ENCODE measurements around the gene GRHPR.
"Not testable (repeated sequence)": the region's sequence is repeated elsewhere in the genome, so short reads cannot be mapped to it uniquely, and the experiment has no call there.

The GRHPR gene

DNA sequence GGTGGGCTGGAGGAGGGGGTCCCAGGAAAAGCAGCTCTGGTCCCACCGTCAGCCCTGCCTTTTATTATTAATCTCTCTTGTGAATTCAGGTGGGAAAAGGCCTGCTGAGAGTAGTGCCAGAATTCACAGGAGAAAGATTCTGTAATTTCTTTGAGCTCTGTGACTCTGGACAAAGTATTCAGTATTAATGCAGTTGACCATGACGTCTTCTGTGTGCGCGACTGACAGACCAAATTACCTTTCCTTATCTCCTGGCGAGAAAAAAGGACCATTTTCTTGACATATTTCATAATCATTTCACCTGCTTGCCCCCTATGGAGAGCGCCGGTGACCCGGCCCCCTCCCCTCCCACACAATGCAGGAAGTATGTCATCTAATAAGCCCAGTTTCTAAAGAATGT is 26.8 kb upstream of the GRHPR start:
- H3K27ac ChIP-seq: no peak overlapping the region
- CTCF ChIA-PET: no interaction called here
- no peak for DNase-seq (ENCODE audit: low spot score)
- POLR2A ChIA-PET (ENCODE audit: low non-redundant PET): no interaction called here
- TF ChIP-seq, protein P1, sequence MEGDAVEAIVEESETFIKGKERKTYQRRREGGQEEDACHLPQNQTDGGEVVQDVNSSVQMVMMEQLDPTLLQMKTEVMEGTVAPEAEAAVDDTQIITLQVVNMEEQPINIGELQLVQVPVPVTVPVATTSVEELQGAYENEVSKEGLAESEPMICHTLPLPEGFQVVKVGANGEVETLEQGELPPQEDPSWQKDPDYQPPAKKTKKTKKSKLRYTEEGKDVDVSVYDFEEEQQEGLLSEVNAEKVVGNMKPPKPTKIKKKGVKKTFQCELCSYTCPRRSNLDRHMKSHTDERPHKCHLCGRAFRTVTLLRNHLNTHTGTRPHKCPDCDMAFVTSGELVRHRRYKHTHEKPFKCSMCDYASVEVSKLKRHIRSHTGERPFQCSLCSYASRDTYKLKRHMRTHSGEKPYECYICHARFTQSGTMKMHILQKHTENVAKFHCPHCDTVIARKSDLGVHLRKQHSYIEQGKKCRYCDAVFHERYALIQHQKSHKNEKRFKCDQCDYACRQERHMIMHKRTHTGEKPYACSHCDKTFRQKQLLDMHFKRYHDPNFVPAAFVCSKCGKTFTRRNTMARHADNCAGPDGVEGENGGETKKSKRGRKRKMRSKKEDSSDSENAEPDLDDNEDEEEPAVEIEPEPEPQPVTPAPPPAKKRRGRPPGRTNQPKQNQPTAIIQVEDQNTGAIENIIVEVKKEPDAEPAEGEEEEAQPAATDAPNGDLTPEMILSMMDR (conservative IDR thresholded peaks at IDR 0.05; ENCODE audit: low read depth): no peak

DNA sequence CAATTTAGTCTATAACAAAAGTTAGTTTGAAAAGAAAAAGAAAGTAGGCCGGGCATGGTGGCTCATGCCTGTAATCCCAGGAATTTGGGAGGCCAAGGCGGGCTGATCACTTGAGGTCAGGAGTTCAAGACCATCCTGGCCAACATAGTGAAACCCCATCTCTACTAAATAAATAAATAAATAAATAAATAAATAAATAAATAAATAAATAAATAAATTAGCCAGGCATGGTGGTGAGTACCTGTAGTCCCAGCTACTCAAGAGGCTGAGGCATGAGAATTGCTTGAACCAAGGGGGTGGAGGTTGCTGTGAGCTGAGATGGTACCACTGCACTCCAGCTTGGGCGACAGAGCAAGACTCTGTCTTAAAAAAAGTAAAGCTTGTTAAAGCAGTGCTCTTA is 24.5 kb upstream of the GRHPR start:
- DNase-seq (ENCODE audit: low spot score); CTCF ChIA-PET: not testable (repeated sequence)

DNA sequence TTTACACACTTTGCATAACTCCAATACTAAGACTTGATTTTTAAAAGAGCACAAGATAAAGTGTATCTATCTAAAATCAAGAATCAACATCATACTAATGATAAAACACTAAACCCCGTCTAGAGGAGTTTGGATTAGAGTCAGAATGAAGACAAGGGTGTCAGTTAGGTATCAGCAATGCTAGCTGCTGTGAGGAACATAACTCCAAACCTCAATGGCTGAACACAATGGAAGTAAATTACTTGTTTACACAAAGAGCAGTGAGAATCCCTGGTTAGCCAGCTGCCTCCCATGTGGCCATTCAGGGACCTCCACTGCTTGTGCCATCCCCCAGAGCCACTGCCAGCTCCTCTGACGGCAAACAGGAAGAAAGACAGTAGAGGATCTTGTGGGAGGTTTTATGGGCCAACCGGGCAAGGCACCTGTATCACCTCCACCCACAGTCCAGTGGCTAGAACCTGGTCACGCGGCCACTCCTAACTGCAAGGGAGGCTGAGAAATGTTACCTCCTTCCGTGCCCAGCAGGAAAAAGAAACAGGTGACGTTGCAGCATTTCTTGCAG is 24.0 kb upstream of the GRHPR start:
- DNase-seq (ENCODE audit: low spot score): no peak
- CTCF ChIA-PET: no interaction called here
- POLR2A ChIA-PET (ENCODE audit: low non-redundant PET): no interaction called here
- TF ChIP-seq, protein P1 (conservative IDR thresholded peaks at IDR 0.05; ENCODE audit: low read depth): no peak
- H3K27ac ChIP-seq: no peak overlapping the region

More for the DNA sequence above, 24.5 kb upstream of the GRHPR start:
- POLR2A ChIA-PET (ENCODE audit: low non-redundant PET); H3K27ac ChIP-seq: not testable (repeated sequence)

DNA sequence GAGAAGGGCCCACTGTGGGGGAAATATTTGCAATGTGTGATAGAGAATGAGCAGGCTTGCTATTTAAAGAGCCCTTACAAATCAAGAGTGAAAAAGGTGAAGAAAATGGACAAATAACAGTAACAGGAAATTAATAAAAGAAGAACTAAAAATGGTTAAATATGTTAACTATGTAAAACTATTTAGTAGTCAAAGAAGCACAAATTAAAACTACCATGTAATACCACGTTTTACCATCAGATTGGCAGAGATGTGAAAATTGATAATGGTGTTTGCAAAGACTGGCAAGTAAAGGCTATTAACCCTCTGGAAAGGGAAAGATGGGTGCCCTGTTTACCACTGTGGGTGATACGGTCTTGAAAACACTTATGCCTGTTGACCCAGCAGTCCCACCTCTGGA is 23.2 kb upstream of the GRHPR start:
- TF ChIP-seq, protein P1 (conservative IDR thresholded peaks at IDR 0.05; ENCODE audit: low read depth): no peak
- ChIA-PET CTCF (no interaction called here), POLR2A (ENCODE audit: low non-redundant PET) (no interaction called here)
- no peak overlapping the region for H3K27ac ChIP-seq
- no peak for DNase-seq (ENCODE audit: low spot score)

DNA sequence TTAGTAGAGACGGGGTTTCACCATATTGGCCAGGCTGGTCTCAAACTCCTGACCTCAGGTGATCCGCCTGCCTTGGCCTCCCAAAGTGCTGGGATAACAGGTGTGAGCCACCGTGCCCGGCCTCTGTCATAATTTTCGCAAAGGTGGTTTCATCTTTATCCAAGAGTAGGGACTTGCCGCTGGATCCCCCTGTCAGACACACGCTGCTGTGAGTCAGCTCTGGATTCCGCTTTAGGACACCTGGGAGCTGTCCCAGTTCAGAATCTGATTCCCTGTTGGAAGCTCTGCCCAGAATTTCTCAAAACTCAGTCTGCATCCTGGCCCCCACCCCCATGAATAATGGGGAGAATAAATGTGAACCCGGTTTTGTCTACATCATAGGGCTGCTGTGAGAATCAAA is 17.9 kb upstream of the GRHPR start:
- DNase-seq (ENCODE audit: low spot score): no peak
- POLR2A ChIA-PET (ENCODE audit: low non-redundant PET): no interaction called here
- H3K27ac ChIP-seq: no peak overlapping the region
- TF ChIP-seq, protein P1 (conservative IDR thresholded peaks at IDR 0.05; ENCODE audit: low read depth): no peak
- CTCF ChIA-PET: no interaction called here

DNA sequence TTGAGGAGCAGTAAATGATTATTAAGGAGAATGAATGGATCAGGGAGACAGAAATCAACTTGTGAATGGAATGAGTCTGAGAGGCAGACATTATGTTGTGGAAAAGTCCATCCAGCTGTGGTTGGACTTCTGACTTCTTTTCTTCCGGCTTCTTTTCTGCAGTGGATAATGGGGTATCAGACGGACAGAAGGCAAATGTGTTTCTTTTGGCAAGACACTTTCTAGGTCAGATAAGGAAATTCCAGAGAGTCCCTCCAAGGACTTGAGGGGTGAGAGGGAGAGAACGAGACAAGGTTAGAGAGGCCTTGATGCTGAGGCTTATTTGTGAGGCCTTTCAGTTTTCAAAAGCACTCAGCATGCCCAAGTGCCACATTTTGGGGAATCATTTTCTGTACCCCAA is 17.1 kb upstream of the GRHPR start:
- ChIA-PET CTCF (no interaction called here), POLR2A (ENCODE audit: low non-redundant PET) (no interaction called here)
- TF ChIP-seq, protein P1 (conservative IDR thresholded peaks at IDR 0.05; ENCODE audit: low read depth): no peak
- DNase-seq (ENCODE audit: low spot score): no peak
- H3K27ac ChIP-seq: no peak overlapping the region

DNA sequence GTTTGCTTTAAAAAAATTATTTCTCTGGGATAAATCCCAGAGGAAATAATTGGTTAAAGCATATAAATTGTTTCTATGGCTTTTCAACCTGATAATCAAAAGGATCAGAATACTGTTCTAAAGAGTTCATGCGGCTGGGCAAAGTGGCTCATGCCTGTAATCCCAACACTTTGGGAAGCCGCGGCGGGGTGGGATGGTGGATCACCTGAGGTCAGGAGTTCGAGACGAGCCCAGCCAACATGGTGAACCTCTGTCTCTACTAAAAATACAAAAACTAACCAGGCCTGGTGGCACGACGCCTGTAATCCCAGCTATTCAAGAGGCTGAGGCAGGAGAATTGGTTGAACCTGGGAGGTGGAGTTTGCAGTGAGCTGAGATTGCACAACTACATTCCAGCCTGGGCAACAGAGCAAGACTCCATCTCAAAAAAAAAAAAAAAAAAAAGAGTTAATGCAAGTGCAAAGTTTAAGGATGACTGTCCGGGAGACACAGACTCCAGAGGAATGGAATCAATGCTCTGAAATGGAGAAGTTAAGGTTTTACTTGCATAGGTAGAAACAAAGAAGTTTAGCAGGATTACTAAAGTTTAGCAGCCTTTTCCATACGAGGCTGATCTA is 16.6 kb upstream of the GRHPR start:
- ChIA-PET CTCF (interaction anchor here (0.6 kb wide), 1 partner anchor 480 kb away, joined by 3 read pairs; no protein-coding TSS in a partner anchor), POLR2A (ENCODE audit: low non-redundant PET) (no interaction called here)
- TF ChIP-seq, protein P1 (conservative IDR thresholded peaks at IDR 0.05; ENCODE audit: low read depth): no peak
- H3K27ac ChIP-seq: no peak overlapping the region
- no peak for DNase-seq (ENCODE audit: low spot score)
